ENCODE measurements around the gene STRIP2.

Gene STRIP2

GRCh38 chr7:129417073-129417472 lies 17.2 kb upstream of the STRIP2 start:
- no peak for ATAC-seq
- TF ChIP-seq TSHZ2 (CRISPR knock-in tag; IDR thresholded peaks at IDR 0.05) (no peak), GLIS3 (CRISPR knock-in tag; IDR thresholded peaks at IDR 0.05) (no peak), SNAI2 (CRISPR knock-in tag; IDR thresholded peaks at IDR 0.05) (no peak), TOX (CRISPR knock-in tag; IDR thresholded peaks at IDR 0.05; ENCODE audit: borderline replicate concordance) (no peak), OSR1 (CRISPR knock-in tag; IDR thresholded peaks at IDR 0.05) (no peak), ZFP3 (CRISPR knock-in tag; IDR thresholded peaks at IDR 0.05) (no peak), TCF4 (CRISPR knock-in tag; IDR thresholded peaks at IDR 0.05; ENCODE audit: borderline replicate concordance) (no peak), CSRNP3 (CRISPR knock-in tag; IDR thresholded peaks at IDR 0.05) (no peak), ZNF70 (CRISPR knock-in tag; IDR thresholded peaks at IDR 0.05) (no peak), RARB (CRISPR knock-in tag; IDR thresholded peaks at IDR 0.05) (no peak), ARNTL (CRISPR knock-in tag; IDR thresholded peaks at IDR 0.05; ENCODE audit: borderline replicate concordance, low read depth) (no peak), ZC3H10 (CRISPR knock-in tag; IDR thresholded peaks at IDR 0.05) (no peak), BACH2 (CRISPR knock-in tag; IDR thresholded peaks at IDR 0.05; ENCODE audit: borderline replicate concordance) (no peak), ZNF565 (CRISPR knock-in tag; conservative IDR thresholded peaks at IDR 0.05; ENCODE audit: low read depth) (no peak), POU6F1 (CRISPR knock-in tag; IDR thresholded peaks at IDR 0.05; ENCODE audit: borderline replicate concordance, low read depth) (no peak)

- no peak for ATAC-seq
- TF ChIP-seq ZNF70 (CRISPR knock-in tag; IDR thresholded peaks at IDR 0.05) (no peak), ZNF8 (CRISPR knock-in tag; IDR thresholded peaks at IDR 0.05) (no peak), GLIS3 (CRISPR knock-in tag; IDR thresholded peaks at IDR 0.05) (no peak)
Measured at GRCh38 chr7:129421717-129422250, 12.4 kb upstream of the STRIP2 start.

GRCh38 chr7:129422727-129423126 lies 11.5 kb upstream of the STRIP2 start:
- no peak for ATAC-seq
- no peak for TF ChIP-seq ZFP30 (CRISPR knock-in tag; IDR thresholded peaks at IDR 0.05)
- TF ChIP-seq CSRNP3 (CRISPR knock-in tag; IDR thresholded peaks at IDR 0.05), result no peak
- TF ChIP-seq CSDC2 (CRISPR knock-in tag; IDR thresholded peaks at IDR 0.05), result no peak
- no peak for TF ChIP-seq TOX (CRISPR knock-in tag; IDR thresholded peaks at IDR 0.05; ENCODE audit: borderline replicate concordance)
- no peak for TF ChIP-seq ZNF565 (CRISPR knock-in tag; conservative IDR thresholded peaks at IDR 0.05; ENCODE audit: low read depth)
- TF ChIP-seq ESRRG (CRISPR knock-in tag; IDR thresholded peaks at IDR 0.05), result no peak
- TF ChIP-seq TSHZ2 (CRISPR knock-in tag; IDR thresholded peaks at IDR 0.05), result no peak
- TF ChIP-seq PATZ1 (CRISPR knock-in tag; IDR thresholded peaks at IDR 0.05; ENCODE audit: borderline replicate concordance), result no peak
- no peak for TF ChIP-seq SNAI2 (CRISPR knock-in tag; IDR thresholded peaks at IDR 0.05)
- TF ChIP-seq CREB5 (CRISPR knock-in tag; IDR thresholded peaks at IDR 0.05; ENCODE audit: low read depth), result no peak
- no peak for TF ChIP-seq ZNF70 (CRISPR knock-in tag; IDR thresholded peaks at IDR 0.05)
- no peak for TF ChIP-seq ARNTL (CRISPR knock-in tag; IDR thresholded peaks at IDR 0.05; ENCODE audit: borderline replicate concordance, low read depth)
